ENCODE data around the gene TCIRG1. TPM values are rescaled to one million over a fixed set of nuclear protein-coding genes. Genes with fewer than 3 reads are reported as not detected.
A peak's percentile ranks its signal among the peaks of the same experiment; 100 is the strongest.

The TCIRG1 gene
- total and polyA plus RNA-seq, 2 of the 13 experiments (the other 11 are each of a cell fraction or from before 2014, with no cell fraction given): 48.0 to 69.6 TPM

DNA sequence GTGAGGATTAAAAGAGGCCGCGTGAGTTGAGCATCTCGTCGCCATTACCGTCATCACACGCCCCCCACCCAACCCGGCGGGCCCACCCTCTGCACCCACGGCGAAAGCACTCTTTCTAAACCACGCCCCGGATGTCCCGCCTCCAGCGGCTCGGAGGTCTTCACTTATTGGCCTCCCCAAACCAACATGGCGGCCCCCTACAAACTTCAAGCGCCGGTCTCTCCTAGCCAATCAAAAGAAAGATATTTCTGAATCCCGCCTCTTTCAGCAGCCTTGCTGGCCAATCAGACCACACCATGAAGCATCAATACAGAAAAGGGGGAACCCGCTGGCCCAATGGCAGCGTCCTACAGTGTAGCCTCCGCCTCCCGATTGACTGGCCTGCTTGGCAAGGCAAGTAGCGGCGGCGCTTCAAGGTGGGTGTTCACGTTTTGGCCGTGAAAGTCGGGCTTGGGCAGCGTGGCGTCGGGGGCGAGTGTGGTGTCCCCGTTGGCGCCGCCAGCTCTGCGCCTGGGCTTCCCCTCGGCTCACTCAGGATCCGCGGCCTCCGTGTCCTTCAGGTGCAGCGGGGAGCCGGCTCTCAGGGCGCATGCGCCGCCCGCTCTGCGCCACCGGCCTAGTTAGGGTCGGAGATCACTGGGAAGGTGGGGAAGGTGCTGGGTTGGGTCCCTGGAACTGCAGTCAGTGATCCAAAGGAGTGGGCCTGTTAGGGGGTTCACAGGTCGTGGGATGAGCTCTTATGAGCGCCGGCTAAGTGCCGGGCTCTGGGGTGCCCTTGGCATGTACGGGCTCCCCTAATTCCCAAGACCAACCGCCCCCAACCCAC lies 8.3 kb upstream of the TCIRG1 start, which contains the start of gene NDUFS8 (continued):
- TF ChIP-seq LCORL (IDR thresholded peaks at IDR 0.05) (no peak), LCORL (CRISPR knock-in tag; IDR thresholded peaks at IDR 0.05) (peak; percentile 61), ZSCAN31 (CRISPR knock-in tag; IDR thresholded peaks at IDR 0.05; ENCODE audit: low read depth) (peak; percentile 69), ZNF83 (CRISPR knock-in tag; IDR thresholded peaks at IDR 0.05; ENCODE audit: borderline replicate concordance) (no peak; the same call in 1 of the 2 replicates), ARID2 (CRISPR knock-in tag; IDR thresholded peaks at IDR 0.05; ENCODE audit: borderline replicate concordance) (no peak), NAIF1 (CRISPR knock-in tag; IDR thresholded peaks at IDR 0.05; ENCODE audit: borderline replicate concordance) (no peak), ZNF569 (CRISPR knock-in tag; IDR thresholded peaks at IDR 0.05; ENCODE audit: borderline replicate concordance) (no peak), ZBTB37 (CRISPR knock-in tag; IDR thresholded peaks at IDR 0.05) (no peak), ZNF598 (CRISPR knock-in tag; IDR thresholded peaks at IDR 0.05; ENCODE audit: borderline replicate concordance) (0 out of 2 replicates have a peak, but pooled peaks have one; percentile 48), SP5 (CRISPR knock-in tag; IDR thresholded peaks at IDR 0.05; ENCODE audit: borderline replicate concordance, low read depth) (no peak), RFXAP (CRISPR knock-in tag; IDR thresholded peaks at IDR 0.05; ENCODE audit: borderline replicate concordance) (no peak), SP2 (CRISPR knock-in tag; IDR thresholded peaks at IDR 0.05) (peak; percentile 90), PLRG1 (conservative IDR thresholded peaks at IDR 0.05) (no peak), REL (CRISPR knock-in tag; conservative IDR thresholded peaks at IDR 0.05) (no peak), MIXL1 (CRISPR knock-in tag; IDR thresholded peaks at IDR 0.05) (no peak), NFYC (CRISPR knock-in tag; IDR thresholded peaks at IDR 0.05) (peak; percentile 95), ZKSCAN5 (CRISPR knock-in tag; IDR thresholded peaks at IDR 0.05) (no peak), DDIT3 (CRISPR knock-in tag; IDR thresholded peaks at IDR 0.05) (no peak), RFX5 (IDR thresholded peaks at IDR 0.05; ENCODE audit: low read depth, low read length) (0 out of 2 replicates have a peak, but pooled peaks have one; percentile 3), ZNF460 (CRISPR knock-in tag; IDR thresholded peaks at IDR 0.05; ENCODE audit: borderline replicate concordance) (no peak)
- TF ChIP-seq, protein P1, sequence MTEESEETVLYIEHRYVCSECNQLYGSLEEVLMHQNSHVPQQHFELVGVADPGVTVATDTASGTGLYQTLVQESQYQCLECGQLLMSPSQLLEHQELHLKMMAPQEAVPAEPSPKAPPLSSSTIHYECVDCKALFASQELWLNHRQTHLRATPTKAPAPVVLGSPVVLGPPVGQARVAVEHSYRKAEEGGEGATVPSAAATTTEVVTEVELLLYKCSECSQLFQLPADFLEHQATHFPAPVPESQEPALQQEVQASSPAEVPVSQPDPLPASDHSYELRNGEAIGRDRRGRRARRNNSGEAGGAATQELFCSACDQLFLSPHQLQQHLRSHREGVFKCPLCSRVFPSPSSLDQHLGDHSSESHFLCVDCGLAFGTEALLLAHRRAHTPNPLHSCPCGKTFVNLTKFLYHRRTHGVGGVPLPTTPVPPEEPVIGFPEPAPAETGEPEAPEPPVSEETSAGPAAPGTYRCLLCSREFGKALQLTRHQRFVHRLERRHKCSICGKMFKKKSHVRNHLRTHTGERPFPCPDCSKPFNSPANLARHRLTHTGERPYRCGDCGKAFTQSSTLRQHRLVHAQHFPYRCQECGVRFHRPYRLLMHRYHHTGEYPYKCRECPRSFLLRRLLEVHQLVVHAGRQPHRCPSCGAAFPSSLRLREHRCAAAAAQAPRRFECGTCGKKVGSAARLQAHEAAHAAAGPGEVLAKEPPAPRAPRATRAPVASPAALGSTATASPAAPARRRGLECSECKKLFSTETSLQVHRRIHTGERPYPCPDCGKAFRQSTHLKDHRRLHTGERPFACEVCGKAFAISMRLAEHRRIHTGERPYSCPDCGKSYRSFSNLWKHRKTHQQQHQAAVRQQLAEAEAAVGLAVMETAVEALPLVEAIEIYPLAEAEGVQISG (CRISPR knock-in tag; IDR thresholded peaks at IDR 0.05): no peak; the same call in 1 of the 2 replicates
- TF ChIP-seq, protein P2, sequence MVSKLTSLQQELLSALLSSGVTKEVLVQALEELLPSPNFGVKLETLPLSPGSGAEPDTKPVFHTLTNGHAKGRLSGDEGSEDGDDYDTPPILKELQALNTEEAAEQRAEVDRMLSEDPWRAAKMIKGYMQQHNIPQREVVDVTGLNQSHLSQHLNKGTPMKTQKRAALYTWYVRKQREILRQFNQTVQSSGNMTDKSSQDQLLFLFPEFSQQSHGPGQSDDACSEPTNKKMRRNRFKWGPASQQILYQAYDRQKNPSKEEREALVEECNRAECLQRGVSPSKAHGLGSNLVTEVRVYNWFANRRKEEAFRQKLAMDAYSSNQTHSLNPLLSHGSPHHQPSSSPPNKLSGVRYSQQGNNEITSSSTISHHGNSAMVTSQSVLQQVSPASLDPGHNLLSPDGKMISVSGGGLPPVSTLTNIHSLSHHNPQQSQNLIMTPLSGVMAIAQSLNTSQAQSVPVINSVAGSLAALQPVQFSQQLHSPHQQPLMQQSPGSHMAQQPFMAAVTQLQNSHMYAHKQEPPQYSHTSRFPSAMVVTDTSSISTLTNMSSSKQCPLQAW (CRISPR knock-in tag; IDR thresholded peaks at IDR 0.05): 0 out of 2 replicates have a peak, but pooled peaks have one; percentile 1
- TF ChIP-seq, protein P3, sequence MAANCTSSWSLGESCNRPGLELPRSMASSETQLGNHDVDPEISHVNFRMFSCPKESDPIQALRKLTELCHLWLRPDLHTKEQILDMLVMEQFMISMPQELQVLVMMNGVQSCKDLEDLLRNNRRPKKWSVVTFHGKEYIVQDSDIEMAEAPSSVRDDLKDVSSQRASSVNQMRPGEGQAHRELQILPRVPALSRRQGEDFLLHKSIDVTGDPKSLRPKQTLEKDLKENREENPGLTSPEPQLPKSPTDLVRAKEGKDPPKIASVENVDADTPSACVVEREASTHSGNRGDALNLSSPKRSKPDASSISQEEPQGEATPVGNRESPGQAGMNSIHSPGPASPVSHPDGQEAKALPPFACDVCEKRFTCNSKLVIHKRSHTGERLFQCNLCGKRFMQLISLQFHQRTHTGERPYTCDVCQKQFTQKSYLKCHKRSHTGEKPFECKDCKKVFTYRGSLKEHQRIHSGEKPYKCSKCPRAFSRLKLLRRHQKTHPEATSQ (CRISPR knock-in tag; IDR thresholded peaks at IDR 0.05; ENCODE audit: borderline replicate concordance): no peak

All from HepG2 (cell line).